ENCODE measurements around the gene FEM1C.

FEM1C gene

DNA sequence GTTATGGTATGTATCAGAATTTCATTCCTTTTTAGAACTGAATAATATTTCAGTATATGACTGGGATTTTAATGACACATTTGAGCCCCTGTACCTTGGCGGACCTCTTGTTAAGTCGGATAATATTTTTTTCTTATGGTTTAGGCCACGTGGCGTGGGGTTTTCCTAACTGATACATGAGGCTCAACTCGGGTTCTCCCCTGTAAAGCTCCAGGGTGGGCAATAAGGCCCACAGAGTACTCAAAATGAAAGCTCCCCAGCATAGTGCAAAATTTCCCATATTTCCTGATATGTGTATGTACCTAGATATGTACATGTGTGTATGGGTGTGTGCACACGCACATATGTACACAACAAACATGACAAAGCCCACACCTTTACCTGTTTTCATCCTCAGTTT, 33.2 kb upstream of the FEM1C start:
- WGBS, 2 donors (ENCODE audit: extremely low coverage in 2 of 2, insufficient read length in 2 of 2, insufficient replicate concordance in 1 of 2): no CpG with 5 or more reads among the region's 6 CpGs
- Histone ChIP-seq H3K9ac (ENCODE audit: low read depth, low read length, poor library complexity) (no peak overlapping the region), H3K36me3 (replicated peaks in 1 of 2; ENCODE audit: control insufficient read depth in 2 of 2, insufficient read depth in 2 of 2, low read length in 2 of 2) (no peaks in the 10 kb centered on the region), H2BK12ac (ENCODE audit: low read length) (no peak overlapping the region), H2BK5ac (ENCODE audit: low read length) (no peak overlapping the region), H3K27ac (replicated peaks; ENCODE audit: low read length) (no peak overlapping the region), H2AK5ac (ENCODE audit: low read depth, low read length) (no peak overlapping the region), H3K4me2 (ENCODE audit: insufficient read depth, low read length, poor library complexity, severe bottlenecking) (no peak overlapping the region), H3K27me3 (ENCODE audit: control insufficient read depth in 3 of 3, insufficient read depth in 3 of 3, low read depth in 1 of 3, low read length in 3 of 3) (no peaks in the 10 kb centered on the region), H3K79me1 (ENCODE audit: low read depth, low read length) (no peaks in the 10 kb centered on the region), H3K9me3 (replicated peaks in 1 of 2; ENCODE audit: control insufficient read depth in 2 of 2, insufficient read depth in 1 of 2, low read depth in 1 of 2, low read length in 2 of 2) (peaks cover 0 to 1% of the 10 kb centered on the region in 2 donors), H3K18ac (ENCODE audit: low read length) (no peak overlapping the region), H3K23ac (ENCODE audit: low read depth, low read length, poor library complexity) (no peak overlapping the region), H2BK15ac (ENCODE audit: low read length) (no peak overlapping the region), H2BK120ac (ENCODE audit: low read depth, low read length) (no peak overlapping the region), H3K4ac (ENCODE audit: low read length) (no peak overlapping the region), H4K8ac (ENCODE audit: low read depth, low read length) (no peak overlapping the region), H3K14ac (ENCODE audit: low read length) (no peak overlapping the region), H4K91ac (ENCODE audit: low read depth, low read length, poor library complexity) (no peak overlapping the region), H3K4me1 (ENCODE audit: control insufficient read depth in 2 of 2, insufficient read depth in 1 of 2, low read depth in 1 of 2, low read length in 2 of 2) (peaks cover 2 to 6% of the 10 kb centered on the region in 2 donors), H2AFZ (ENCODE audit: low read length) (no peak overlapping the region), H3K4me3 (ENCODE audit: low read length in 2 of 2) (no peak overlapping the region)
- no peak for DNase-seq (ENCODE audit: low spot score)

DNA sequence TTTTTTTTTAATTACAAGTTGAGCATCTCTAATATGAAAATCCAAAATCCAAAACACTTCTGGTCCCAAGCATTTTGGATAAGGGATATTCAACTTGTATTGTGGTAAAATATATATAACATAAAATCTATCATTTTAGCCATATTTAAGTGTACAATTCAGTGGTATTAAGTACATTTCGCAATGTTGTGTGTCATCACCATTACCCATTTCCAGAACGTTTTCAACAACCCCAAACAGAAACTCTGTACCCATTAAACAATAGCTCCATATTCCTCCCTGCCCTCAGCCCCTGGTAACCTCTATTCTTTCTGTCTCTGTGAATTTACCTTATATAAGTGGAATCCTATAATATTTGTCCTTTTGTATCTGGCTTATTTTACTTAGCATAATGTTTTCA, 32.8 kb upstream of the FEM1C start:
- H2BK120ac ChIP-seq (ENCODE audit: low read depth, low read length): no peak overlapping the region
- no peak overlapping the region for H2BK12ac ChIP-seq (ENCODE audit: low read length)
- no peak for DNase-seq (ENCODE audit: low spot score)
- H3K36me3 ChIP-seq (replicated peaks in 1 of 2; ENCODE audit: control insufficient read depth in 2 of 2, insufficient read depth in 2 of 2, low read length in 2 of 2): no peaks in the 10 kb centered on the region
- no peak overlapping the region for H3K9ac ChIP-seq (ENCODE audit: low read depth, low read length, poor library complexity)
- no peak overlapping the region for H3K14ac ChIP-seq (ENCODE audit: low read length)
- H3K9me3 ChIP-seq (replicated peaks in 1 of 2; ENCODE audit: control insufficient read depth in 2 of 2, insufficient read depth in 1 of 2, low read depth in 1 of 2, low read length in 2 of 2): peaks cover 0 to 1% of the 10 kb centered on the region in 2 donors
- H2BK5ac ChIP-seq (ENCODE audit: low read length): no peak overlapping the region
- H4K8ac ChIP-seq (ENCODE audit: low read depth, low read length): no peak overlapping the region
- no peak overlapping the region for H4K91ac ChIP-seq (ENCODE audit: low read depth, low read length, poor library complexity)
- H2AFZ ChIP-seq (ENCODE audit: low read length): no peak overlapping the region
- no peak overlapping the region for H2AK5ac ChIP-seq (ENCODE audit: low read depth, low read length)
- WGBS, 2 donors (ENCODE audit: extremely low coverage in 2 of 2, insufficient read length in 2 of 2, insufficient replicate concordance in 1 of 2): no CpG with 5 or more reads among the region's 2 CpGs
- H2BK15ac ChIP-seq (ENCODE audit: low read length): no peak overlapping the region
- no peaks in the 10 kb centered on the region for H3K27me3 ChIP-seq (ENCODE audit: control insufficient read depth in 3 of 3, insufficient read depth in 3 of 3, low read depth in 1 of 3, low read length in 3 of 3)
- no peak overlapping the region for H3K18ac ChIP-seq (ENCODE audit: low read length)
- no peak overlapping the region for H3K4me3 ChIP-seq (ENCODE audit: low read length in 2 of 2)
- H3K79me1 ChIP-seq (ENCODE audit: low read depth, low read length): no peaks in the 10 kb centered on the region
- no peak overlapping the region for H3K4me2 ChIP-seq (ENCODE audit: insufficient read depth, low read length, poor library complexity, severe bottlenecking)
- no peak overlapping the region for H3K4ac ChIP-seq (ENCODE audit: low read length)
- H3K4me1 ChIP-seq (ENCODE audit: control insufficient read depth in 2 of 2, insufficient read depth in 1 of 2, low read depth in 1 of 2, low read length in 2 of 2): peaks cover 2 to 10% of the 10 kb centered on the region in 2 donors
- H3K27ac ChIP-seq (replicated peaks; ENCODE audit: low read length): no peak overlapping the region
- H3K23ac ChIP-seq (ENCODE audit: low read depth, low read length, poor library complexity): no peak overlapping the region

DNA sequence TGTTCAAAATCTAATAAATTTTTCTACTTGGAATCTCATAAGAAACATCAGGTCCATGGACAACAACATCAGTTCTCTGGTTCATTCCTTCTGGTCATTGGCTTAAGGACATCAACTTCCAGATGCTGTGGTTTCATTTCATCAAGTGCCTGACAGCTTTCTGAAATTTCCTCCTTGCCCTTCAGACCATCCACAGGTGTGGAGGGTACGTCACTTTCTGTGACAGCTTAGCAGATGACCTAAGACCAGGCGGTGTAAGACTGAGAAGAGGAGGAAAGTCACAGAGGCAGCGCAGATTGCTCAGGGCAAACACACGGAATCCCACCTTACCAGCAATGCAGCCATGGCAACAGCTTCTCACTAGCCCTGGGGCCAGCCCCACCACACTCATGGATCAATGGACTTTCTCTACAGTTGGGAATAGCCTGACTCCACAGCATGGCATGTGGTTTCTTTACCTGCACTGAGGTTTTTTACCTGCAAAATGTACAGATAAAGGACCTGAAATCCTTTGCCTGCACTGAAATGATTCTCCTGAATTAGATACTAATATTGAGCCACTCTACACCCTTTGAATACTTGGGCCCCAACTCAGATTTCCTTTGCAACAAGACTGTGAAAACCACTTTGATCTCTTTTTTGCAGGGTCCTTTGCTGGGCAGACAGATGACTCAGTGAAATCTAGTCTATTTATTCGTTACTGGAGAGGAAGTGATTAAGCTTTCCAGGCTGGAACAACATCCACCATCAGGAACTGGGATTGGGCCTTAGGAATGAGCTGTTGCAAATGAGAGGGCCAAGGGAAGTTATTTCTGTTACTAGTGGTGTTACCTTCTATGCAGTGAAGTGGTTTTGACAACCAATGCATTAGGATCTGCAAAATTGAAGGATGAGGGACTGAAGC, 30.8 kb upstream of the FEM1C start:
- Histone ChIP-seq H2BK120ac (ENCODE audit: low read depth, low read length) (no peak overlapping the region), H2BK5ac (ENCODE audit: low read length) (no peak overlapping the region), H3K79me1 (ENCODE audit: low read depth, low read length) (no peaks in the 10 kb centered on the region), H2AFZ (ENCODE audit: low read length) (peak overlapping the region; percentile 29), H3K4me1 (ENCODE audit: control insufficient read depth in 2 of 2, insufficient read depth in 1 of 2, low read depth in 1 of 2, low read length in 2 of 2) (peaks cover 4 to 12% of the 10 kb centered on the region in 2 donors), H2AK5ac (ENCODE audit: low read depth, low read length) (no peak overlapping the region), H3K23ac (ENCODE audit: low read depth, low read length, poor library complexity) (no peak overlapping the region), H3K27ac (replicated peaks; ENCODE audit: low read length) (no peak overlapping the region), H4K91ac (ENCODE audit: low read depth, low read length, poor library complexity) (no peak overlapping the region), H2BK12ac (ENCODE audit: low read length) (no peak overlapping the region), H3K36me3 (replicated peaks in 1 of 2; ENCODE audit: control insufficient read depth in 2 of 2, insufficient read depth in 2 of 2, low read length in 2 of 2) (no peaks in the 10 kb centered on the region), H4K8ac (ENCODE audit: low read depth, low read length) (no peak overlapping the region), H3K14ac (ENCODE audit: low read length) (no peak overlapping the region), H3K4ac (ENCODE audit: low read length) (no peak overlapping the region), H3K9me3 (replicated peaks in 1 of 2; ENCODE audit: control insufficient read depth in 2 of 2, insufficient read depth in 1 of 2, low read depth in 1 of 2, low read length in 2 of 2) (peaks cover 0 to 1% of the 10 kb centered on the region in 2 donors), H3K4me3 (ENCODE audit: low read length in 2 of 2) (no peak overlapping the region), H2BK15ac (ENCODE audit: low read length) (no peak overlapping the region), H3K18ac (ENCODE audit: low read length) (no peak overlapping the region), H3K4me2 (ENCODE audit: insufficient read depth, low read length, poor library complexity, severe bottlenecking) (no peak overlapping the region), H3K9ac (ENCODE audit: low read depth, low read length, poor library complexity) (no peak overlapping the region), H3K27me3 (ENCODE audit: control insufficient read depth in 3 of 3, insufficient read depth in 3 of 3, low read depth in 1 of 3, low read length in 3 of 3) (no peaks in the 10 kb centered on the region)
- no CpG with 5 or more reads among the region's 5 CpGs for WGBS, 2 donors (ENCODE audit: extremely low coverage in 2 of 2, insufficient read length in 2 of 2, insufficient replicate concordance in 1 of 2)
- no peak for DNase-seq (ENCODE audit: low spot score)

DNA sequence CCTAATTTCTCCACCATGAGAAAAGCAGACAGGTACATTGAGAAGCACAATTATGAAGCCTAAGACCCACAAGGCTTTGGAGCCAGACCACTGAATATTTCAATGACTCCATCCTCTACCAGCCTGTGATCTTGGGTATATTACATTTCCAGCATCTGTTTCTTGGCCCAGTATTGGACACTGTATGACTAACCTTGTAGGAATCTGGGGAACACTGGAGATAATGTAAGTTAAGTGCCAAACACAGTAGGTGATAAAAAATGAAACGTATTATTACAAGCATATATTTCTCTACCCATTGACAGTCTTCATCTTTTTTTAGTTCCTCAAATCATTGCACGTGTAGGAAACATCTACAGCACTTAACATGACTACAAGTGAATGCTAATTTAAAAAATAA, 28.6 kb upstream of the FEM1C start:
- no CpG with 5 or more reads among the region's 2 CpGs for WGBS, 2 donors (ENCODE audit: extremely low coverage in 2 of 2, insufficient read length in 2 of 2, insufficient replicate concordance in 1 of 2)
- H2BK12ac ChIP-seq (ENCODE audit: low read length): no peak overlapping the region

More for the DNA sequence above, 28.6 kb upstream of the FEM1C start:
- no peak overlapping the region for H4K8ac ChIP-seq (ENCODE audit: low read depth, low read length)
- H3K4me2 ChIP-seq (ENCODE audit: insufficient read depth, low read length, poor library complexity, severe bottlenecking): no peak overlapping the region
- no peak overlapping the region for H2BK15ac ChIP-seq (ENCODE audit: low read length)
- H3K4me1 ChIP-seq (ENCODE audit: control insufficient read depth in 2 of 2, insufficient read depth in 1 of 2, low read depth in 1 of 2, low read length in 2 of 2): peaks cover 3 to 12% of the 10 kb centered on the region in 2 donors
- H3K36me3 ChIP-seq (replicated peaks in 1 of 2; ENCODE audit: control insufficient read depth in 2 of 2, insufficient read depth in 2 of 2, low read length in 2 of 2): no peaks in the 10 kb centered on the region
- no peak overlapping the region for H2BK120ac ChIP-seq (ENCODE audit: low read depth, low read length)
- no peaks in the 10 kb centered on the region for H3K27me3 ChIP-seq (ENCODE audit: control insufficient read depth in 3 of 3, insufficient read depth in 3 of 3, low read depth in 1 of 3, low read length in 3 of 3)
- no peak overlapping the region for H3K27ac ChIP-seq (replicated peaks; ENCODE audit: low read length)
- H2BK5ac ChIP-seq (ENCODE audit: low read length): no peak overlapping the region
- no peak overlapping the region for H3K9ac ChIP-seq (ENCODE audit: low read depth, low read length, poor library complexity)
- H4K91ac ChIP-seq (ENCODE audit: low read depth, low read length, poor library complexity): no peak overlapping the region
- peaks cover 0 to 1% of the 10 kb centered on the region in 2 donors for H3K9me3 ChIP-seq (replicated peaks in 1 of 2; ENCODE audit: control insufficient read depth in 2 of 2, insufficient read depth in 1 of 2, low read depth in 1 of 2, low read length in 2 of 2)
- H3K23ac ChIP-seq (ENCODE audit: low read depth, low read length, poor library complexity): no peak overlapping the region
- H3K4ac ChIP-seq (ENCODE audit: low read length): no peak overlapping the region
- no peak overlapping the region for H2AFZ ChIP-seq (ENCODE audit: low read length)
- H3K4me3 ChIP-seq (ENCODE audit: low read length in 2 of 2): no peak overlapping the region
- DNase-seq (ENCODE audit: low spot score): no peak
- H3K79me1 ChIP-seq (ENCODE audit: low read depth, low read length): no peaks in the 10 kb centered on the region
- no peak overlapping the region for H2AK5ac ChIP-seq (ENCODE audit: low read depth, low read length)
- H3K14ac ChIP-seq (ENCODE audit: low read length): no peak overlapping the region
- no peak overlapping the region for H3K18ac ChIP-seq (ENCODE audit: low read length)

All from neuronal stem cell (in vitro differentiated cells).